HG03175 (cell line): ENCODE results near the gene LAT.
"Not testable (repeated sequence)": the region's sequence is repeated elsewhere in the genome, so short reads cannot be mapped to it uniquely, and the experiment has no call there.

Source experiments
- ATAC-seq: cut with Tn5 transposase; IDR thresholded peaks from one replicate; pipeline ENCODE4 v1.9.1; 2021; ENCODE audit warnings: mild to moderate bottlenecking, moderate library complexity; ENCODE audit not compliant: unreplicated experiment

The LAT gene, protein sequence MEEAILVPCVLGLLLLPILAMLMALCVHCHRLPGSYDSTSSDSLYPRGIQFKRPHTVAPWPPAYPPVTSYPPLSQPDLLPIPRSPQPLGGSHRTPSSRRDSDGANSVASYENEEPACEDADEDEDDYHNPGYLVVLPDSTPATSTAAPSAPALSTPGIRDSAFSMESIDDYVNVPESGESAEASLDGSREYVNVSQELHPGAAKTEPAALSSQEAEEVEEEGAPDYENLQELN

DNA sequence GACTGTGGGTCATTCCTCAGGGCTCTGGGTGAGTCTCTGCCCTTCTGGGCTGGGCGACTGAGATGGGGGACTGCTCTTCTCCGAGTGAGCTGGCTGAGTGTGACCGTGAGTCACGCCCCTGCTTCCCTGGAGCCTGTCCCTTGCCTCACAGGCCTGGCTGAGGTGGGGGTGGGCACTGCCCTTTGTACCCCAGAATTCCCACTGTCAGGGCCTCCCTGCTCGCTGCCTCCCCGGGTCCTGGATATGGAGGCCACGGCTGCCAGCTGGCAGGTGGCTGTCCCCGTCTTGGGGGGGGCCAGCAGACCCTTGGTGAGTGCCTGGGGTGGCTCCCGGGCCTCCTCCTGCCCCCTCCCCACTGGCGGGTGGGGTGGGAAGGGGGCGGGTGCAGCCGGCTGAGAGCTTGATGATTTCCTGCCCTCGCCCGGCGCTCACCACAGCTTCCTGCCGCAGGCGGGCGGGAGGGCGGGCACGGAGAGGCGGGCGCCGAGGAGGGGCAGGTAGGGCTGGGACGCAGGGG lies at the start of gene LAT:
LAT (plus strand) TSS at position 434 of the 517 bp plus-strand sequence. CDS start 366 bp downstream, outside the sequence.
- ATAC-seq: no peak

DNA sequence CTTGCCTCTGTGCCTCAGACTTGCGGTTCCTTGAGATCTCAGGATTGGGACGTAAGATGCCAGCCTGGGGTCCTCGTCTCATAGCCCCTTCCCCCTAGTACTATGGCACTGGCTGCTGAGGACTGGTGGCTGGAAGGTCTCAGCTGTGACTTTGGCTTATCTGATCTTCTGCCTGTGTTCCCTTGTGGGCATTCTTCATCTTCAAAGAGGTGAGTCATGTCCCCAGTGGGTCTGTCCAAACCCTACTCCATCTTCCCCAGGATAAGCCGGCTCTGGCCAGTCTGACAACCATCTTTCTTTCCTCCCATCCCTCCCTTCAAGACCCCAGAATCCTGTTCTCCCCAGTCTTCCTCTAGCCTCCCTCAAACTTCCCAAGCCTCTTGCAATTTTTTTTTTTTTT lies 49.5 kb upstream of the LAT start:
- ATAC-seq: no peak

DNA sequence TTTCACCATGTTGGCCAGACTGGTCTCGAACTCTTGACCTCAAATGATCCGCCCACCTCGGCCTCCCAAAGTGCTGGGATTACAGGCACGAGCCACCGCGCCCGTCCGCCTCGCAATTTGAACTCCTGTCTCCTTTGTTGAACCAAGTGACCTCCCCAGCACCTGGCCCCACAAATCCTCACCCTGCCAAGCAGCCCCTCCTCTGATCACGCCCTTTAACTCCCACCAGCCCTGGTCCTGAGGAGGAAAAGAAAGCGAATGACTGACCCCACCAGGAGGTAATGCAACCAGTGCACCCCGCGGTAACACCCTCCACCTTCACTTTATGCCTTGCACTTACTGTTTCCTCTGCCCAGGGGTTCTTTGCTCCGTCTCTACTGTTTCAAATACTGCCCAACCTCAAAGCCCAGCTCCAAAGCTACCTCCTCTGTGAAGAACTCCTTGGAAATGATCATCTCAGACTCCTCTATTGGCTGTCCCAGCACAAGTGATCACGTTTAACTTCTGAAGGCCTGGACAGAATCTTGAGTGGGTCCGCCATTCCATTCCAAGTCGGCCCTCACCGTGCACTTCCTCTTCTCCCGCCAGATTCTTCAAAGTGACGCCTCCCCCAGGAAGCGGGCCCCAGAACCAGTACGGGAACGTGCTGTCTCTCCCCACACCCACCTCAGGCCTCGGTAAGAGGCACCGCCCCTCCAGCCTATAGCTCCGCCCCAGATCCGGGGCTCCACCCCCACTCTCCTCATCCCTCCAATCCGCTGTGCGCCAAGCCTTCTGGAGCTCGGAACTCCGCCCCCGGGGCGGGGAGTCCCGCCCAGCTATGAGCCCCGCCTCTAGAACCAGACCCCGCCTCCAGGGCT lies 48.7 kb upstream of the LAT start:
- ATAC-seq: peak; percentile 75

DNA sequence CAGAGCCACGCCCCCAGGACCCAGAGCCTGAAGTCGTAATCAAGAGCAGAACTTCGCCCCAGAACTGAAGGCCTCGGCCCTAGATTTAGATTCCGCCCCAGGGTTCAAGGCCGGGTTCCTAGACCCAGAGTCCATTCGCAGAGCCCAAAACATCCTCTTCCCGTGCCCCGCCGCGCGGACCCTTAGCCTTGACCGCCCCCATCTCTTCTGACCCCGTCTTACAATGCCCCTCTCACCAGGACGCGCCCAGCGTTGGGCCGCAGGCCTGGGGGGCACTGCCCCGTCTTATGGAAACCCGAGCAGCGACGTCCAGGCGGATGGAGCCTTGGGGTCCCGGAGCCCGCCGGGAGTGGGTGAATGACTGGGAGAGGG lies 48.1 kb upstream of the LAT start:
- ATAC-seq: no peak

DNA sequence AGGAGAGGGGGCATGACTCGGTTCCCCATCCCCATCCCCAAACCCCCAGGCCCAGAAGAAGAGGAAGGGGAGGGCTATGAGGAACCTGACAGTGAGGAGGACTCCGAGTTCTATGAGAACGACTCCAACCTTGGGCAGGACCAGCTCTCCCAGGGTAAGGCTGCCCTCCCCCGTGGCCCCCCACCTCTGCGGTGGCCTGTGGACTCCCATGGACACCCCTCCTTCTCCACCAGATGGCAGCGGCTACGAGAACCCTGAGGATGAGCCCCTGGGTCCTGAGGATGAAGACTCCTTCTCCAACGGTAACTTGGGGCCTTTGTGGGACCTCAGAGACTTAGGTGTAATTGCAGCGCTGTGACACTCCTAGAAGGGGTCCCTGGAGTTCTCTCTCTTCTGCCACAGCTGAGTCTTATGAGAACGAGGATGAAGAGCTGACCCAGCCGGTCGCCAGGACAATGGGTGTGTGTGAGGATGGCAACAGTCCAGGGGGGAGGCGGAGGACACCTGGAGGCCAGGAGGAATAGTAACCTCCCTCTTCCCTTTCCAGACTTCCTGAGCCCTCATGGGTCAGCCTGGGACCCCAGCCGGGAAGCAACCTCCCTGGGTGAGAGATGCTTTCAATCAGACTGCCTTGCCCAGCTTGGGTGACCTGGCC lies 47.5 kb upstream of the LAT start:
- no peak for ATAC-seq

DNA sequence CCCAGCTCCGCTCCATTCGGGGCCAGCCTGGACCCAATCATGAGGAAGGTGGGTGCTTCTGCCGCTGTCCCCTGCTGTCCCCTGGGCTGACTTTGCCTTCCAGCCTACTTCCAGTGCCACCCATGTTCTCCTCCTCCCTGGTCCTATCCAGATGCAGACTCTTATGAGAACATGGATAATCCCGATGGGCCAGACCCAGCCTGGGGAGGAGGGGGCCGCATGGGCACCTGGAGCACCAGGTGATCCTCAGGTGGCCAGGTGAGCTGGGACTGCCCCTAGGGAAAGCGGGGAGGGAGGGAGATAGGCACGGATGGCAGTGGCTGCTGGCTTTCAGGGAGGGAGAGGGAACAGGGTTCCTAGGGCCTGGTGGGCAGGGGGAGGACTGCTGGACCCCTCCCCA lies 46.1 kb upstream of the LAT start:
- no peak for ATAC-seq

DNA sequence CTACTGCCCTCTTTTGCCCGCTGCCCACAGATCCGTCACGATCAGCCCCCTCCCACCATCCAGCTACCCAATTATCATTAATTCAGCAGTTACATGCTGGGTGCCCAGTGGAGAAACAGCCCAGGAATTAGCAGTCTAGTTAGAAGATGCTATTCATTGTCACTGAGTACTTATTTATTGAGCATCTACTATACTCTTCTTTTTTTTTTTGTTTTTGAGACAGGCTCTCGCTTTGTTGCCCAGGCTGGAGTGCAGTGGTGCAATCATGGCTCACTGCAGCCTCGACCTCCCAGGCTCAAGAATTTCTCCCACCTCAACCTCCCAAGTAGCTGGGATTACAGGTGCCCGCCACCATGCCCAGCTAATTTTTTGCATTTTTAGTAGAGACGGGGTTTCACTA lies 45.0 kb upstream of the LAT start:
- not testable (repeated sequence) for ATAC-seq

DNA sequence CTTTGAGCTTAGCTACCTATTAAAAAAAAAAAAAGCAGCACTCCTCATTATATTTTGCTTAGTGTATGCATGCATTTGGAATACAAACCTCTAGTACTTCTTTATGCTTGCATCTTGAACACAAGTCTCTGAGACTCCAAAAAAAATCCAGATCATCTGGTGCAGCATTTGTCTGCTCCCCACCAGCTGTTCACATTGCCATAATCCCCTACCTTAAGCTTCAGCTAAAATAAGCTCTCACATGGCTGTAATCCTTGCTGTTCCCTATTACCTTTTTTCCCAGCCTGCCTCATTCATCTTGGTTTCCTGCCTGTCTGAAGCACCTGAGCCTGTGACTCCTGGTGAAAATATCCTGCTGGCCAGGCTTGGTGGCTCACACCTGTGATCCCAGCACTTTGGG lies 41.6 kb upstream of the LAT start:
- ATAC-seq: no peak

DNA sequence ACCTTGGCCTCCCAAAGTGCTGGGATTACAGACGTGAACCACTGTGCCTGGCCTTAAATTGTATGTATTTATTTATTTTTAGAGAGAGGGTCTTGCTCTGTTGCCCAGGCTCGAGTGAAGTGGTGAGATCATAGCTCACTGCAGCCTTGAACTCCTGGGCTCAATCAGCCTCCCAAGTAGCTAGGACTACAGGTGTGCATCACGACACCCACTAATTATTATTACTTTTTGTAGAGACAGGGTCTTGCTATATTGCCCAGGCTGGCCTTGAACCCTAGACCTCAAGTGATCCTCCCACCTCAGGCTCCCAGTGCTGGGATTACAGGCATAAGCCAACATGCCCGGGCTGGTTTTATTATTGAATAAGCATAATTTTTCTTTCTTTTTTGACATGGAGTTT lies 38.2 kb upstream of the LAT start:
- ATAC-seq: no peak

DNA sequence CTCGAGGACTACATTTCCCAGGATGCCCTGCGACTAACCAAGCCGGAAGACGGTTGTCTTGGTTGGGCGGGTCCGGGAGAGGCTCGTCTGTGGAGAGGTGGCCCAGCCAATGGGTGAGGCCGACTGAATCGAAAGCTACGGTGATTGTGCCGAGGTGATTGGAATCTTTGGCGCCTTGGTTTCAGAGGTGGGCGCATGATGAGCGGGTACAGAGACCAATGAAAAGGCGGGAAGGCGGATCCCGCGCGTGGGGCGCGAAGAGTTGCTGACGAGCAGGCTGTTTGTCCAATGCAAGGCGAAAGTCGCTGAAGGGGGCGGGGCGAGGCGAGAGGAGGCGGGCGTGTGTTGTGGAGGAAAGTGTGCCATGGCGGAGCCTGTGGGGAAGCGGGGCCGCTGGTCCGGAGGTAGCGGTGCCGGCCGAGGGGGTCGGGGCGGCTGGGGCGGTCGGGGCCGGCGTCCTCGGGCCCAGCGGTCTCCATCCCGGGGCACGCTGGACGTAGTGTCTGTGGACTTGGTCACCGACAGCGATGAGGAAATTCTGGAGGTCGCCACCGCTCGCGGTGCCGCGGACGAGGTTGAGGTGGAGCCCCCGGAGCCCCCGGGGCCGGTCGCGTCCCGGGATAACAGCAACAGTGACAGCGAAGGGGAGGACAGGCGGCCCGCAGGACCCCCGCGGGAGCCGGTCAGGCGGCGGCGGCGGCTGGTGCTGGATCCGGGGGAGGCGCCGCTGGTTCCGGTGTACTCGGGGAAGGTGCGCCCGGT lies 34.0 kb upstream of the LAT start, which contains the start of gene NFATC2IP:
NFATC2IP (plus strand) TSS at position 290 of the 762 bp plus-strand sequence; CDS start at position 365, 75 bp downstream.
- ATAC-seq: peak; percentile 95

DNA sequence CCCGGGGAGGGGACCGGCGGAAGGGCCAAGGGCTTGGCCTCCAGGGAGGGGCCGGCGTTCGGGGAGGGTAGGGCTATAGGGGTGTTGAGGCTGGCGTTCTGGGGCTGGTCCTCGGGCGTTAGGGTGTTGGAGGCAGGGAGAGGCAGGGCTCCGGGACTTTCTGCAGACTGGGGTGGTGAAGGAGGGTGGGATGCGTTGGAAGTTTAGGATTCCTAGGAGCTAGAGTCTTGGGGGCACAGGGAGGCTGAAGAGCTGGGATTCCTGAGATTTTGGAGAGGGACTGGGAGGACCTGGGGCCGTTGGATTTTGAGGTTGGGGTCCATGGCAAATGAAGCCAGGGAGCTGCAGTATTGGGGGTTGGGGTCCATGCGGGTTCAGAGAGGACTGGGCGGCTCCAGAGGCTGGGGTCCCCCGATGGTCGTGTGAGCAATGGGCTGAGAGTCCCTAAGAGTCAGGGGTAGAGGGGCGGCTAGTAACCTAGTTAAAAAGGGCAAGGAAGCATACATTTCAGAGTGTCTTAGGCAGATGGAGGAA lies 33.4 kb upstream of the LAT start:
- ATAC-seq: peak; percentile 21

DNA sequence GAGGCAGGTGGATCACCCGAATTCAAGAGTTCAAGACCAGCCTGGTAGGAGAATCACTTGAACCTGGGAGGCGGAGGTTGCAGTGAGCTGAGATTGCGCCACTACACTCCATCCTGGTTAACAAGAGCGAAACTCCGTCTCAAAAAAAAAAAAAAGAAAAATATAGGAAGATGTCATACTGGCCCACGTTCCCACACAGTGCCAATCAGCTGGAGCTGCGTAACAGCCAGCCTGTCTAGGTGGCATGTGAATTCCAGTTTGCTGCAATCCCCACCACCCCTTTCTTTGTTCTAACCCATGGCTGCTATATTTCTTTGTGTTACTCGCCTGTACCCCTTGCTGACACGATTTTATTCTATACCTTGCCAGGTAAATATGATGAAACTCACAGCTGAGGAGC lies 26.6 kb upstream of the LAT start:
- ATAC-seq: no peak

DNA sequence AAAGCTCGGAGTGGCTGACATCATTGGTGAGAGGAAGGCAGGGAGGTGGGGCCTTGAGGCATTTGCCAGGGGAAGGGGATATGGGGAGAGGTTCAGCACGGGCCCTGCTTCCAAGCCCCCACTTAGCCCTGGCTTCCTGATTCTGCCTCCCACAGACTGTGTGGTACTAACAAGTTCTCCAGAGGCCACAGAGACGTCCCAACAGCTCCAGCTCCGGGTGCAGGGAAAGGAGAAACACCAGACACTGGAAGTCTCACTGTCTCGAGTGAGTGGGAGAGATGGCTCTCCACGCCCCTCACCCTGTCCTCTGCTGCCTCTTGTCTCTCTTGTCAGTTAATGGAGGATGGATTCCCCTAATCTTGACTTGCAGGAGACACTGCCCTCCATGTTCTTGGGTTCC lies 26.0 kb upstream of the LAT start:
- no peak for ATAC-seq

DNA sequence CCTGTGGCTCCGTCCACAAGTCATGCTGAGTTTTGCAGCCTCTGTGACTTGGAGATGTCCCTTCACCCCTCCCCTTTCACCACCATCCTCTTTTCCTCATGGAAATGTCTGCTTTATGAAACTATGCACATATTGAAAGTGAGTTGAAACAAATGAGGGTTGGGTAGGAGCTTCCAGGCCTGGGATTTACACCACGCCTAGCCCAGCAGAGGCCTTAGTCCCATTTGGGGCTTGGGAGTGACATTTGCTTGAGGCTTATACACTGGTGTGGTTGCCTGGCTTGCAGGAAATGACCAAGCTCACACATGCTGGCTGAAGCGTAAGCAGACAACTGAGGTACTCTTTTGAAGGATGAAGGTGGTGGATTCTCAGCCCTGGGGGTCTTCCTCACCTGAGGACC lies 20.8 kb upstream of the LAT start:
- no peak for ATAC-seq

DNA sequence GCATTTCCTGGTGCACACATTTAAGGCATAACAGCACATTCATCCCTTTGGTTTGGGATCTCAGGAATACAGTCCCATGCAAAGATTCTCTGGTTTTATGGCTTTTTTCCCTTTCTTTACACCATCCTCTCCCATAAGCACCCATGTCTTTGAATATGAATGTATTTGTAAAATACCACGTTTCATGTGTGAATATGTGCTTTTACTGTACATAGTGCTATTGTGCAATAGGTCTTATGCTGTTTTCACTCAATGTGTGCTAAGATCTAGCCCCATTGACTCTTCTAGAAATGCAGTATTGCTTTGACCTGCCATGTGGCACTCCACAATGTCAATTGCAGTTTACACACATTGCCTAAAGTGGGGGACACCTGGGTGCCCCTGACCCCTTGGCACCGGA lies 20.4 kb upstream of the LAT start:
- no peak for ATAC-seq

DNA sequence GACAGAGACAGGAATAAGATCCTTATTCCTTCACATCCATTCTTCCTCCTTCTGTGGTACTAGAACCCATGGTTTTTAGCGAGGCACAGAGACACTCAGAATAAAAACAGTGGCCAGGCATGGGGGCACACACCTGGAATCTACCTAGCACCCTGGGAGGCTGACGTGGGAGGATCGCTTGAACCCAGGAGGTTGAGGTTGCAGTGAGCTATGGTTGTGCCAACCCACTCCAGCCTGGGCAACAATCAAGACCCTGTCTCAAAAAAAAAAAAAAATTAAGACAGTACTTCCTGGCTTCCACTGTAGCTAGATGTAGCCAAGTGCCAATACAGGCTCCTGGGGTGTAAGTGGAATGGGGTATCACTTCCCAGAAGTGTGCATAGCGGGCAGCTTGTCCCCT lies 17.7 kb upstream of the LAT start:
- ATAC-seq: no peak

DNA sequence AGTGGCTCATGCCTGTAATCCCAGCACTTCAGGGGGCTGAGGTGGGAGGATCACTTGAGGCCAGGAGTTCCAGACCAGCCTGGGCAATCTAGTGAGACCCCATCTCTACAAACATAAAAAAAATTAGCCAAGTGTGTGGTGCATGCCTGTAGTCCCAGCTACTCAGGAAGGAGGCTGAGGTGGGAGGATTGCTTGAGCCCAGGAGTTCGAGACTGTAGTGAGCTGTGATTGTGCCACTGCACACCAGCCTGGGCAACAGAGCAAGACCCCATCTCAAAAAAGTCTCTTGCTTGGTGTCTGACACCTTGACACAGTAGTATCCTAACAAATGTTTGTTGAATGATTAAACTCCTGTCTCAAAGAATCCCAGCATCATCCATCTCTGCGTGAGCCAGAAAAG lies 15.2 kb upstream of the LAT start:
- not testable (repeated sequence) for ATAC-seq

DNA sequence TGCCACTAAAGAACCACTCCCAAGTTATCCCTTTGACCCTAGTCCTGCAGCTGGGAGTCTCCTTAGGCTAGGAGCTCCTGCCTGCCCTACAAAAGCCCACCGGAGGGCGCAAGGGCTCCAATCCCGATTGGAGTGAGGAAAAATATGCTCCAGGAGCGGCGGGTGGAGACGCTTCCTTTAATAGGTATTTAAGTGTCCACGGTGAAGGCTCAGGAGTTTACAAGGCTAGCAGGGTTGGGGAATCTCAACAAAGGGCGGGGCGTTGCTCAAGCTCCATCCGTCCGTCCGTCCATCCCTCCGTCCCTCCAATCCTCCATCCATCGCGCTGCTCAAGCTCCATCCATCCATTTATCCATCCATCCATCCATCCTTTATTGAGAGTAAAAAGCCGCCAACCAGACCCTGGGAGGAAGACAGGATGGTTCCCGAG lies 10.8 kb upstream of the LAT start:
- ATAC-seq: peak; percentile 20

DNA sequence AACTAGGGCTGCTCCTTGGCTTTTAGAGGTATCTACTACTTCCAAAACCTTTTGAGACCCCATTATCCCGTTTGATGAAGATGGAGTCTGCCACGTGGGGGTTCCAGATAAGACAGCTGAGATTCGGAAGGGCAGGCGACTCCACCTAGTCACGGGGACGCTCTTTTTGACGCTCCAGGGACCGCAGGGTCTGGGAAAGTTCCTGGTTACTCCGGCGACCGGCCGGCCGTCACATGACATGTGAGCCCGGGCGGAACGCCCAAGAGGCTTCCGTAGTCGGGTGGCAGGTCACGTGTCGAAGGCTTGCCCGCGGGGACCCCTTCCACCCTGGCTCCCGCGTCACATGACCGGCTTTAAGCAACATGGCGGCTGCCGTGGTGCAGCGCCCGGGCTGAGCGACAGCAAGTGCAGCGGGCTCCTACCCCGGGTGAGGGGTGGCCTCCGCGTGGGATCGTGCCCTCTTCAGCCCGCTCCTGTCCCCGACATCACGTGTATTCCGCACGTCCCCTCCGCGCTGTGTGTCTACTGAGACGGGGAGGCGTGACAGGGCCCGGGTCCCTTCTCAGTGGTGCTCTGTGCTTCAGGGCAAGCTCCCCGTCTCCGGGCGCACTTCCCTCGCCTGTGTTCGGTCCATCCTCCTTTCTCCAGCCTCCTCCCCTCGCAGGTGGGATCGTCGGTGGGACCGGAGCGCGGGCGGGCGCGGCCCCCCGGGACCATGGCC lies 10.3 kb upstream of the LAT start, which contains the start of gene SPNS1:
SPNS1 (plus strand) TSS at position 342 of the 721 bp plus-strand sequence; CDS start at position 716, 374 bp downstream.
- ATAC-seq: peak; percentile 91

DNA sequence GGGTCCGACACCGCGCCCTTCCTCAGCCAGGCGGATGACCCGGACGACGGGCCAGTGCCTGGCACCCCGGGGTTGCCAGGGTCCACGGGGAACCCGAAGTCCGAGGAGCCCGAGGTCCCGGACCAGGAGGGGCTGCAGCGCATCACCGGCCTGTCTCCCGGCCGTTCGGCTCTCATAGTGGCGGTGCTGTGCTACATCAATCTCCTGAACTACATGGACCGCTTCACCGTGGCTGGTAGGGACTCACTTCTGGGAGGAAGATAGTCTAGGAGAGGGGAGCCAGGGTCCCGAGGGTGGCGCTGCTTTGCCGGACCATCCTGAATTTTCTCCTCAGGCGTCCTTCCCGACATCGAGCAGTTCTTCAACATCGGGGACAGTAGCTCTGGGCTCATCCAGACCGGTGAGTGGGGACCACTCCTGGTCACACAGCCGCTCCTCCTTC lies 9.7 kb upstream of the LAT start:
- ATAC-seq: peak; percentile 15
